ENCODE measurements around the gene FGD6. TPM values are rescaled to one million over a fixed set of nuclear protein-coding genes. Genes with fewer than 3 reads are reported as not detected.

The FGD6 gene
- total and polyA plus RNA-seq, 2 donors: 3.7 to 20.4 TPM

GRCh38 chr12:95051241-95051640 is 166.0 kb downstream of the FGD6 start:
- no peak for DNase-seq (ENCODE audit: extremely low spot score)
- Histone ChIP-seq H3K4me3 (ENCODE audit: low read depth, low read length) (no peak overlapping the region), H3K27ac (ENCODE audit: low read depth) (no peak overlapping the region), H3K36me3 (ENCODE audit: insufficient read depth) (peaks cover 4% of the 10 kb centered on the region), H3K4me1 (ENCODE audit: insufficient read depth) (no peaks in the 10 kb centered on the region)
- WGBS: 88% methylated on average over 4 of the region's 4 CpGs

- WGBS: 75% methylated on average over 2 of the region's 2 CpGs
- no peaks in the 10 kb centered on the region for H3K4me1 ChIP-seq (ENCODE audit: insufficient read depth)
- DNase-seq (ENCODE audit: extremely low spot score): no peak
- H3K4me3 ChIP-seq (ENCODE audit: low read depth, low read length): no peak overlapping the region
- no peaks in the 10 kb centered on the region for H3K36me3 ChIP-seq (ENCODE audit: insufficient read depth)
- no peak overlapping the region for H3K27ac ChIP-seq (ENCODE audit: low read depth)
Observed at GRCh38 chr12:95037906-95038305, 179.4 kb downstream of the FGD6 start.

- Histone ChIP-seq H3K36me3 (ENCODE audit: insufficient read depth) (no peaks in the 10 kb centered on the region), H3K4me1 (ENCODE audit: insufficient read depth) (no peaks in the 10 kb centered on the region), H3K4me3 (ENCODE audit: low read depth, low read length) (no peak overlapping the region), H3K27ac (ENCODE audit: low read depth) (no peak overlapping the region)
- 92% methylated on average over 1 of the region's 1 CpG for WGBS
- no peak for DNase-seq (ENCODE audit: extremely low spot score)
Observed at GRCh38 chr12:95034750-95035149, 182.5 kb downstream of the FGD6 start.

Other genes with a start within 250 kb of the FGD6 start
- gene NDUFA12, start 213.8 kb downstream of the FGD6 start, total RNA-seq: 76.8 TPM
- gene NDUFA12, start 213.8 kb downstream of the FGD6 start, polyA plus RNA-seq: 139 TPM
- gene NR2C1, start 143.8 kb downstream of the FGD6 start, total RNA-seq: 84.3 TPM
- 16.5 TPM for gene NR2C1, start 143.8 kb downstream of the FGD6 start, polyA plus RNA-seq
- gene VEZT, start 340 bp upstream of the FGD6 start, total RNA-seq: 153 TPM
- 39.0 TPM for gene VEZT, start 340 bp upstream of the FGD6 start, polyA plus RNA-seq

Measured in urinary bladder (tissue), 4 donors.